Endodermal cell (in vitro differentiated cells): Measurements from ENCODE around the gene SMOC2. TPM values are rescaled to one million over a fixed set of nuclear protein-coding genes. Genes with fewer than 3 reads are reported as not detected.

ENCODE experiments used
- DNase-seq: peaks from one replicate; pipeline ENCODE4 v3.0.0-alpha.2; 2017
- H3K27ac ChIP-seq: 2 replicates; pipeline ENCODE4 v1.5.1; 2013; ENCODE audit warnings: mild to moderate bottlenecking, low read depth, low read length, moderate library complexity
- H3K27me3 ChIP-seq: 2 replicates; pipeline ENCODE4 v1.6.1; 2013; ENCODE audit warnings: mild to moderate bottlenecking, low read length, moderate library complexity; ENCODE audit not compliant: insufficient read depth, control insufficient read depth, poor library complexity, severe bottlenecking
- H3K36me3 ChIP-seq: 2 replicates; pipeline ENCODE4 v1.7.0; 2013; ENCODE audit warnings: mild to moderate bottlenecking, low read length, moderate library complexity; ENCODE audit not compliant: control insufficient read depth, insufficient read depth
- H3K4me1 ChIP-seq: one replicate; pipeline ENCODE4 v1.7.0; 2013; ENCODE audit warnings: low read length; ENCODE audit not compliant: control insufficient read depth, insufficient read depth
- H3K4me3 ChIP-seq: 2 replicates; pipeline ENCODE4 v1.5.1; 2013; ENCODE audit warnings: mild to moderate bottlenecking, low read length, moderate library complexity
- H3K9ac ChIP-seq: 2 replicates; pipeline ENCODE4 v1.6.1; 2013; ENCODE audit warnings: mild to moderate bottlenecking, low read length, moderate library complexity; ENCODE audit not compliant: poor library complexity, severe bottlenecking; ENCODE audit errors: extremely low read depth
- H3K9me3 ChIP-seq: 2 replicates; pipeline ENCODE4 v1.6.1; 2013; ENCODE audit warnings: mild to moderate bottlenecking, low read length, moderate library complexity; ENCODE audit not compliant: control insufficient read depth
- H3K27ac Mint-ChIP-seq: 2 replicates; pipeline ENCODE4 v1.8.0; 2020; ENCODE audit warnings: mixed read lengths
- H3K27me3 Mint-ChIP-seq: 2 replicates; pipeline ENCODE4 v1.8.0; 2021; ENCODE audit warnings: mild to moderate bottlenecking, mixed read lengths; ENCODE audit not compliant: insufficient read depth
- H3K36me3 Mint-ChIP-seq: 2 replicates; pipeline ENCODE4 v1.8.0; 2020; ENCODE audit warnings: low read depth, mixed read lengths
- H3K4me1 Mint-ChIP-seq: 2 replicates; pipeline ENCODE4 v1.8.0; 2020; ENCODE audit warnings: mixed read lengths
- H3K4me3 Mint-ChIP-seq: 2 replicates; pipeline ENCODE4 v1.8.0; 2020; ENCODE audit warnings: mild to moderate bottlenecking, moderate library complexity, mixed read lengths
- H3K9me3 Mint-ChIP-seq: 2 replicates; pipeline ENCODE4 v1.8.0; 2020; ENCODE audit warnings: mild to moderate bottlenecking, mixed read lengths
- WGBS, 2 experiments: methylation state at CpG; one replicate each; pipeline versions ENCODE4 v1.1.5 to v1.1.7; 2013; ENCODE audit warnings: missing lambda C conversion rate in 2 of 2, mixed read lengths in 1 of 2; ENCODE audit not compliant: insufficient coverage in 1 of 2, insufficient read length in 1 of 2; 5-methylcytosine and 5-hydroxymethylcytosine counted together
- total RNA-seq, 2 donors: library from RNA; stranded (reverse); fragmentation: NEBNext Ultra II Directional in 1 of 2; extraction: Animal tissue kit (Norgen Biotek cat#: 25700) in 1 of 2; gene quantifications; 2 replicates in 1 of 2; 3 replicates in 1 of 2; pipeline ENCODE4 v1.2.1, GENCODE V29; 2021
- TF ChIP-seq, protein P1 (sequence below): fragments of 200-600 bp; sonication (generic); conservative IDR thresholded peaks from 2 replicates; pipeline ENCODE4 v1.5.0; 2021; ENCODE audit warnings: antibody characterized with exemption, mild to moderate bottlenecking

SMOC2 gene
- total RNA-seq, 2 donors from 2014 or later, result 0.20 TPM; not detected in 1

DNA sequence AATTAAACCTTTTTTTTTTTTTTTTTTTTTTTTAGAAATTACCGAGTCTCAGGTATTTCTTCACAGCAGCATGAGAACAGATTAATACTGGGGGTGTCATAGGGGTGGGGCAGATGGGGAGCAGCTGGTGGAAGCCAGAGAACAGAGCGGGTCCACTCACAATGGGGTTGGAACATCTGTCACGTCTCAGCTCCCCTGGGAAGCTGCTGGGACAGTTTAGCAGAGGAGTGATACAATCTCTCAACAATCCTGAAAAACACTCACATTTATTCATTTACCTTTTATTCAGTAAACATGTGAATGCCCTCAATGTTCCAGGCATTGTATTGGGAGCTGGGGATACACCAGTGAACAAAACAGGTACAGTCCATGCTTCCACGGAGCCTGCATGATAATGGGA, 162.2 kb downstream of the SMOC2 start:
- no peaks in the 10 kb centered on the region for H3K27me3 ChIP-seq
- H3K27ac Mint-ChIP-seq, result no peak overlapping the region
- H3K9me3 Mint-ChIP-seq, result peaks cover 6% of the 10 kb centered on the region
- H3K9me3 ChIP-seq, result no peaks in the 10 kb centered on the region
- H3K9ac ChIP-seq, result no peak overlapping the region
- H3K36me3 Mint-ChIP-seq, result no peaks in the 10 kb centered on the region
- H3K4me3 Mint-ChIP-seq, result no peak overlapping the region
- peaks cover 1% of the 10 kb centered on the region for H3K27me3 Mint-ChIP-seq
- no peak for DNase-seq
- peaks cover 2% of the 10 kb centered on the region for H3K4me1 Mint-ChIP-seq
- H3K27ac ChIP-seq, result no peak overlapping the region
- no peaks in the 10 kb centered on the region for H3K4me1 ChIP-seq
- 91 to 100% methylated on average over 1 to 4 of the region's 4 CpGs for WGBS, 2 experiments
- no peak overlapping the region for H3K4me3 ChIP-seq
- TF ChIP-seq, protein P1, sequence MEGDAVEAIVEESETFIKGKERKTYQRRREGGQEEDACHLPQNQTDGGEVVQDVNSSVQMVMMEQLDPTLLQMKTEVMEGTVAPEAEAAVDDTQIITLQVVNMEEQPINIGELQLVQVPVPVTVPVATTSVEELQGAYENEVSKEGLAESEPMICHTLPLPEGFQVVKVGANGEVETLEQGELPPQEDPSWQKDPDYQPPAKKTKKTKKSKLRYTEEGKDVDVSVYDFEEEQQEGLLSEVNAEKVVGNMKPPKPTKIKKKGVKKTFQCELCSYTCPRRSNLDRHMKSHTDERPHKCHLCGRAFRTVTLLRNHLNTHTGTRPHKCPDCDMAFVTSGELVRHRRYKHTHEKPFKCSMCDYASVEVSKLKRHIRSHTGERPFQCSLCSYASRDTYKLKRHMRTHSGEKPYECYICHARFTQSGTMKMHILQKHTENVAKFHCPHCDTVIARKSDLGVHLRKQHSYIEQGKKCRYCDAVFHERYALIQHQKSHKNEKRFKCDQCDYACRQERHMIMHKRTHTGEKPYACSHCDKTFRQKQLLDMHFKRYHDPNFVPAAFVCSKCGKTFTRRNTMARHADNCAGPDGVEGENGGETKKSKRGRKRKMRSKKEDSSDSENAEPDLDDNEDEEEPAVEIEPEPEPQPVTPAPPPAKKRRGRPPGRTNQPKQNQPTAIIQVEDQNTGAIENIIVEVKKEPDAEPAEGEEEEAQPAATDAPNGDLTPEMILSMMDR, result no peak
- H3K36me3 ChIP-seq, result no peaks in the 10 kb centered on the region

DNA sequence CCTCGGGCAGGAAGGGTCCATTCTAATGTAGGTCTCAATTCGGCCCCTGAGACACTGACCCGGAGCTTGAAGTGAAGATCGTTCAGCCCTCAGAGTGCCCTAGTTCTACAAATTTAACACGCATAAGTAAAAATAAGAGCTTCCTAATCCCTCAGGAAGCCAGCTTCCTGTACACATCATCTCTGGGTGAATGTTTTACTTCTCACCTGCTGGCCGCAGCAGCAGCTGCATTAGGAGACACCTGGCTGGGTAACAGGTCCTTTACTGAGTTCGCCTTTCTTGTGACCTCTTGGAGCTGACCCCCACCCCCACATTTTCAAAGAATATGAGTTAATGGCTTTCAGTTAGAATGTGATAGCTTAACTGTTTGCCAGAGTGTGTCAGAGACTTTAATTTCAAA, 165.0 kb downstream of the SMOC2 start:
- Mint-ChIP-seq H3K27ac (no peak overlapping the region), H3K36me3 (no peaks in the 10 kb centered on the region), H3K9me3 (peaks cover 6% of the 10 kb centered on the region), H3K4me3 (no peak overlapping the region), H3K4me1 (peaks cover 2% of the 10 kb centered on the region), H3K27me3 (peaks cover 1% of the 10 kb centered on the region)
- TF ChIP-seq, protein P1, result peak; percentile 46
- Histone ChIP-seq H3K4me1 (no peaks in the 10 kb centered on the region), H3K4me3 (no peak overlapping the region), H3K27me3 (no peaks in the 10 kb centered on the region), H3K36me3 (no peaks in the 10 kb centered on the region), H3K9ac (no peak overlapping the region), H3K9me3 (no peaks in the 10 kb centered on the region), H3K27ac (no peak overlapping the region)
- 91 to 92% methylated on average over 4 to 7 of the region's 7 CpGs for WGBS, 2 experiments
- DNase-seq, result no peak

DNA sequence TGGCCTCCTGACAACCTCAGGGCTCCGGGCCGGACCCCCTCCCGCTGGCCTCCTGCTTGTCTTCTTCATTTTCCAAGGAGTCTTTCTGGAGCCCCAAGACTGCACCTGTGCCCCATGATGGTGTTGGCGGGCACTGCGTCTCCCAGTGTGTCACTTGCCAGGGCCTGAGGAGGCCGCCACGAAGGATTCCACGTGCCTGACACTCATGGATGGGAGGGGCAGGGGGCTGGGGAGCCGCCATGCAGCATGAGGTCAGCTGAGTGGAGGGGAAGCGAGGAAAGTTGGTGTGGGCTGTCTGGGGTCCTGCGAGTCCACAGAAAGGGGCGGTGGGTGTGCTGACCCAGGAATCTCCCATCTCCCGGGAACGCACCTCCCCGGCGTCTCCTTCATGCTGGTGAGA, 165.7 kb downstream of the SMOC2 start:
- no peaks in the 10 kb centered on the region for H3K36me3 Mint-ChIP-seq
- H3K4me1 Mint-ChIP-seq, result peaks cover 2% of the 10 kb centered on the region
- H3K4me3 Mint-ChIP-seq, result no peak overlapping the region
- H3K4me1 ChIP-seq, result no peaks in the 10 kb centered on the region
- no peak overlapping the region for H3K27ac Mint-ChIP-seq
- TF ChIP-seq, protein P1, result no peak
- 88 to 100% methylated on average over 2 to 16 of the region's 16 CpGs for WGBS, 2 experiments
- no peak overlapping the region for H3K27ac ChIP-seq
- H3K9me3 Mint-ChIP-seq, result peaks cover 6% of the 10 kb centered on the region
- H3K4me3 ChIP-seq, result no peak overlapping the region
- H3K27me3 ChIP-seq, result no peaks in the 10 kb centered on the region
- no peak overlapping the region for H3K9ac ChIP-seq
- no peaks in the 10 kb centered on the region for H3K9me3 ChIP-seq
- peaks cover 1% of the 10 kb centered on the region for H3K27me3 Mint-ChIP-seq
- no peak for DNase-seq
- H3K36me3 ChIP-seq, result no peaks in the 10 kb centered on the region
